ENCODE data around the gene RPS24. TPM values are rescaled to one million over a fixed set of nuclear protein-coding genes. Genes with fewer than 3 reads are reported as not detected.

RPS24 gene
- total RNA-seq, 1 experiment from 2014 or later: 1,553 TPM

DNA sequence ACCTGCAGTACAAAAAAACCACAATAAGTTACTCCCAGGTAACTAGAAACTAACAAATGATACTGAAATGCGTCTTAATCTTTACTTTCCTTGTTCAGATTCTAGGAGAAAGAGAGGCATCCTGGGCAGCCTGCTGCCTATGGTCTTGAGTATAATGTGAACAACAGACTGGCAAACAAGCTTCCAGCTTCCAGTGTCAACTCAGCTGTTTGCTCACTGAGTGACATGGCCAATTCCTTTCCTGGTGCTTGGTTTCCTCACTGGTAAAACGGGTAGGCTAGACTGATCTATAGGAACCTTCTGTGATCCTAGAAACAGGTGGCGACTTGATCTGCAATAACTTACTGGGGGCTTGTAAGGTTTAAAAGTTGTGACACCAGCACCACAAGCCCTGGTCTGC lies 14.4 kb upstream of the RPS24 start:
- H3K9me3 ChIP-seq (ENCODE audit: low read depth, low read length, poor library complexity, severe bottlenecking): no peaks in the 10 kb centered on the region
- POLR2A ChIA-PET (ENCODE audit: low non-redundant PET): no interaction called here
- peaks cover 99% of the 10 kb centered on the region for H3K36me3 ChIP-seq (ENCODE audit: insufficient read depth, low read length, poor library complexity, severe bottlenecking)
- DNase-seq (ENCODE audit: low spot score): no peak
- H3K4me3 ChIP-seq (ENCODE audit: low read depth, low read length, poor library complexity, severe bottlenecking): no peak overlapping the region
- intact Hi-C loops (cut with micrococcal nuclease; ENCODE audit: unreplicated experiment): no loop called here
- TF ChIP-seq CTCF (conservative IDR thresholded peaks at IDR 0.05; ENCODE audit: low read depth, low read length) (no peak), EZH2 (IDR thresholded peaks at IDR 0.05; ENCODE audit: borderline replicate concordance, low read depth, low read length, poor library complexity, severe bottlenecking) (no peak)
- CTCF ChIA-PET: no interaction called here
- no peak overlapping the region for H3K27ac ChIP-seq (ENCODE audit: low read depth, low read length, poor library complexity, severe bottlenecking)
- no peaks in the 10 kb centered on the region for H3K27me3 ChIP-seq (replicated peaks; ENCODE audit: insufficient read depth, low read depth, low read length, poor library complexity)
- no TSS peak for BruUV-seq (replicated peaks)
- H3K4me1 ChIP-seq (ENCODE audit: insufficient read depth, low read length, poor library complexity, severe bottlenecking): no peaks in the 10 kb centered on the region

- H3K27ac ChIP-seq (ENCODE audit: low read depth, low read length, poor library complexity, severe bottlenecking): no peak overlapping the region
- H3K36me3 ChIP-seq (ENCODE audit: insufficient read depth, low read length, poor library complexity, severe bottlenecking): peaks cover 99% of the 10 kb centered on the region
- no peaks in the 10 kb centered on the region for H3K9me3 ChIP-seq (ENCODE audit: low read depth, low read length, poor library complexity, severe bottlenecking)
- H3K27me3 ChIP-seq (replicated peaks; ENCODE audit: insufficient read depth, low read depth, low read length, poor library complexity): no peaks in the 10 kb centered on the region
- intact Hi-C loops (cut with micrococcal nuclease; ENCODE audit: unreplicated experiment): no loop called here
- no peaks in the 10 kb centered on the region for H3K4me1 ChIP-seq (ENCODE audit: insufficient read depth, low read length, poor library complexity, severe bottlenecking)
- BruUV-seq (replicated peaks): no TSS peak
- ChIA-PET POLR2A (ENCODE audit: low non-redundant PET) (no interaction called here), CTCF (no interaction called here)
- DNase-seq (ENCODE audit: low spot score): no peak
- no peak overlapping the region for H3K4me3 ChIP-seq (ENCODE audit: low read depth, low read length, poor library complexity, severe bottlenecking)
- no peak for TF ChIP-seq EZH2 (IDR thresholded peaks at IDR 0.05; ENCODE audit: borderline replicate concordance, low read depth, low read length, poor library complexity, severe bottlenecking)
- TF ChIP-seq CTCF (conservative IDR thresholded peaks at IDR 0.05; ENCODE audit: low read depth, low read length): no peak
Measured at GRCh38 chr10:78021201-78021600, 12.5 kb upstream of the RPS24 start.

DNA sequence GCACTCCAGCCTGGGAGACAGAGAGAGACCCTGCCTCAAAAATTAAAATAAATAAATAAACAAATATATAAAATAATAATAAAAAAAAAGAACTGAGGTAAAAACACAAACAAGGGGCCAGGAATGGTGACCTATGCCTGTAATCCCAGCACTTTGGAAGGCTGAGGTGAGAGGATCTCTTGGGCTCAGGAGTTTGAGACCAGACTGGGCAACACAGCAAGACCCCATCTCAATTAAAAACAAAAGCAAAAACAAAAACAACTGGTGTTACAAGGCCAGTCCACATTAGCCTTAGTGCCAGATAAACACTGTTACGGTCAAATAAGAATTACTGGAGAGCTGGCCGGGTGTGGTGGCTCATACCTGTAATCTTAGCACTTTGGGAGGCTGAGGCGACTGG lies 9.9 kb upstream of the RPS24 start:
- Histone ChIP-seq H3K9me3 (ENCODE audit: low read depth, low read length, poor library complexity, severe bottlenecking) (no peaks in the 10 kb centered on the region), H3K27me3 (replicated peaks; ENCODE audit: insufficient read depth, low read depth, low read length, poor library complexity) (no peaks in the 10 kb centered on the region), H3K4me1 (ENCODE audit: insufficient read depth, low read length, poor library complexity, severe bottlenecking) (no peaks in the 10 kb centered on the region), H3K36me3 (ENCODE audit: insufficient read depth, low read length, poor library complexity, severe bottlenecking) (peaks cover 74% of the 10 kb centered on the region), H3K4me3 (ENCODE audit: low read depth, low read length, poor library complexity, severe bottlenecking) (no peak overlapping the region), H3K27ac (ENCODE audit: low read depth, low read length, poor library complexity, severe bottlenecking) (no peak overlapping the region)
- no peak for TF ChIP-seq CTCF (conservative IDR thresholded peaks at IDR 0.05; ENCODE audit: low read depth, low read length)
- no peak for TF ChIP-seq EZH2 (IDR thresholded peaks at IDR 0.05; ENCODE audit: borderline replicate concordance, low read depth, low read length, poor library complexity, severe bottlenecking)
- no TSS peak for BruUV-seq (replicated peaks)
- POLR2A ChIA-PET (ENCODE audit: low non-redundant PET): no interaction called here
- no peak for DNase-seq (ENCODE audit: low spot score)
- intact Hi-C loops (cut with micrococcal nuclease; ENCODE audit: unreplicated experiment): no loop called here
- CTCF ChIA-PET: no interaction called here

All from A673 (cell line).